Measurements from ENCODE around the gene LRRC32. TPM values are rescaled to one million over a fixed set of nuclear protein-coding genes. Genes with fewer than 3 reads are reported as not detected.

LRRC32 gene
- polyA plus RNA-seq, 3 donors, result 59.3 to 65.3 (median 65.2) TPM

DNA sequence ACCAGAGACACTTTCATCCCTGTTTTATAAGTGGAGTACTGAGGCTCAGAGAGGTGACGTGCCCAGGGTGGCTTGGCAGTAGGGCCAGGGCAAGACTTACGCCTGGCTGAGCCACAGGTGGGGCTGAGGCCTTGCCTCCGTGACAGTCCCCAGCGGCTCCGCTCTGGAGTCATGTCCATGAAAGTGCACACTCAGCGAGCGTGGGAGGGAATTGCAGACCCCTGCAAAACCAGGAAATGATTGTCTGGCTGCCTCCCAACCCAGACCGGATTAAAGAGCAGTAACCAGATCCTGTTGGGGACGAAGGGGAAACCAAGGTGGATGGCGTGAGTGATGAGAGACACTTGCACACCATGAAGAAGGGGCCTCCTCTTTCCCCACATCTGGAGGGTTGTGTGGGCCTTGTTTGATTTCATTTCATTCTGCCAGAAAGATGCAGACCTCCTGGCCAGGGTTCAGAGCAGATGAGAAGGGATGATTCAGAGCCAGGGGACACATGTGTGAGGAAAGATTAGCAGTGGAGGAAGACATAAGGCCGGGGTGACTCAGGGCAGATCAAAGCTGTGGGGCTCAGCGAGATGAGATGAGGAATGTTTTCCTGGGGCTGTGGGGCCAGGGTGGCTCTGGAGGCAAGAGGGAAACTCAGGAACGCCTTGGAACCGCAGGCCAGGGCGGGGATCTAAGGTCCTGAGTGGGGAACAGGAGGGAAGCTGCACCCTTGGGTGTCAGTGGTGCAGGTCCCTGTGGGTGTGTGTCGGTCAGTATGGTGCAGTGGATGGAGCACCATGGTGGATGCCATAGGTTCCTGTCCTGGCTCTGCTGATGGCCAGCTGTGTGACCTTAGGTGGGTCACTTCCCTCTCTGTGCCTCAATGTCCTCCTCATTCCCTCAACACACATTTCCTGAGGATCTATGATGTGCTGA lies 29.9 kb upstream of the LRRC32 start:
- DNase-seq (ENCODE audit: low read depth in 3 of 3, low spot score in 2 of 3), result peak in 2 of 3 donors; percentile 52 to 54

DNA sequence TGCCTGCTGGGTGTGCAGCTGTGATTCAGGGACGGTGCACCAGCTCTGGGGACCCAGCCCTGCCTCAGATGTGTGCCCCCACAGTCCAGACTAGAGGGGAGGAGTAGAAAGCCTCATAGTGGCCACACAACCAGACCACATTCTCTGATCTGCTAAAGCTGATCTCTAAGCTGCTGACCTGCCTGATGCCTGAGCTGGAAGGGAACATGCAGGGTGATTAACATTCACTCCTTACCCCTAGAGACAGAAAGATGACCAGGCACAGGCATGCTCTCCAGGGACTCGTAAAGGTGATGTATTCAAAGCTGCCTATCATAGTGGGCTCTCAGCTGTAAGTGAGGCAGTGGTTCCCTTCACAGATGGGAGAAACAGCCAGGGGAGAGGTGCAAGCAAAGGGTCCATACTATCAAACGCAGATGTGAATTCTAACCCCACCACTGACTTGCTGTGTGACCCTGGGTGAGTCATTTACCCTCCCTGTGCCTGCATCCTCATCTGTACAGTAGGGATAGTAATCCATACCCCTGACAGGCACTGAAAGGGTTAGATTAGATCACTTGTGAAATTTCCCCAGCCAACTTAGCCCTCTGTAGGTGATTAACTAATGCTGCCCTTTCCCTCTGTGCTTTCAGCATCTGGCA lies 29.0 kb upstream of the LRRC32 start:
- DNase-seq (ENCODE audit: low read depth in 3 of 3, low spot score in 2 of 3), result no peak

DNA sequence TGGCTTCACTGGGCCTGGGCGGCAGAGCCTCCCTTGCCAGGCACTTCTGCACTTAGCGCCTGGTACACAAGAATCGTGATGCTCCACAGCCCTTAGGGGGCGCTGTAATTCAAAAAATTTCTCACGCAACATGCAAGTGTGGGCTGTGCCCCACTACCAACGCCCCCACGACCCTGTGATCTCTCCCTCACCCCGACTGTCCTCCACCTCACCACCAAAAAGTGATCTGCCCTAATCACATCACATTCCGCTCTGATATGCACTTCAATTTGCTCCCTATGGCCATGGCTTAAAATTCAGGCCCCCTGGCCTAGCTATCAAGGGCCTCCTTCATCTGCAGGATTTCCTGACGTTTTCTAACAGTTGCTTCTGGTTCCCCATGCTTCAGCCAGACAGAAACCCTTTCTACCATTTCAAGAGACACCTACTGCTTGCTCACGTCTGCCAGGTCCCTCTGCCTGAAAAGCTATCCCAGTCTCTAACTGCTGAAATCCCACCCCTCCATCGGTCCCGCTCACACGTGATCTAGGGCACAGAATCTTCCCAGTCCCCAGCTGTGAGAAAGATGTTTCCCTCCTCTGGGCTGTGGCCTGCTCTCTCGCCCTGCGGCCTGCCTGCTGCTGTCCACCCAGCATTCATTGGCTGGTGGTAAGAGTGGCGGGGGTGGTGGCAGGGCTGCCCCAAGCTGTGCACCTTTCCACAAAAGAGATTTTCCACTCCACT lies 27.9 kb upstream of the LRRC32 start:
- DNase-seq (ENCODE audit: low read depth in 3 of 3, low spot score in 2 of 3), result no peak

DNA sequence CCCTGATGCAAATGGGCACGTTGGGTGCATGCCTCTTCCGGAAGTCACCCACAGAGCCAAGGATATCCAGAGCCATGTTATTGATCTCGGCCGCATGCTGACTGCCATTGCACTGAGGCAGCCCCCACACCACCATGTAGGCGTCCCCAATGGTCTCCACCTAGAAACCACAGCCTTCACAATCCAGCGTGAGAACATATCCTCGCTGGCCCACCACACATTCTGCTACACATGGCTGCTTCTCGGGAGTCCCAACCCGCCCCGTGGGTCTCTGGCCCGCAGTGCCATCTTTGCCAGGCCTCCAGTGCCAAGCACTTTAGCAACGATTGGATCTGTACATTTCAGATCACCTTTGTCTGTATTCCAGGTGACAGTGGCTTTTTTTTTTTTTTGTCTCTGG lies 26.2 kb upstream of the LRRC32 start:
- no peak for DNase-seq (ENCODE audit: low read depth in 3 of 3, low spot score in 2 of 3)

DNA sequence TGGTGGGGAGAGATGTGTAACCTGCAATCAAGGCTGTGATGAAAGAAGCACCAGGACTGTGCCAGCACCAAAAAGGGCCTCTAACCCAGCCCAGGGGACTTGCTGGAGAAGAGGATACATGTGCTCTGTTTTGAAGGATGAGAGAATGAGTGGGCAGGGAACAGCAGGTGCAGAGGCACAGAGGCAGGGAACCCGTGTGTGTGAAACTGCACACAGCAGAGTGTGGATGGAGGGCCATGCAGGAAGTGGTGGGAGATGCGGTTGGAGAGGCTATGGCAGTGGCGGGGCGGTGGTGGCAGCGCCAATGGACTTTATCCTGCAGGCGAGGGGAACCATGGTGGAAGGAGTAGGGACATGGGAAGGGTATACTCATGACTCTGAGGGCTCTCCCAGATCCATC lies 25.2 kb upstream of the LRRC32 start:
- DNase-seq (ENCODE audit: low read depth in 3 of 3, low spot score in 2 of 3), result no peak

DNA sequence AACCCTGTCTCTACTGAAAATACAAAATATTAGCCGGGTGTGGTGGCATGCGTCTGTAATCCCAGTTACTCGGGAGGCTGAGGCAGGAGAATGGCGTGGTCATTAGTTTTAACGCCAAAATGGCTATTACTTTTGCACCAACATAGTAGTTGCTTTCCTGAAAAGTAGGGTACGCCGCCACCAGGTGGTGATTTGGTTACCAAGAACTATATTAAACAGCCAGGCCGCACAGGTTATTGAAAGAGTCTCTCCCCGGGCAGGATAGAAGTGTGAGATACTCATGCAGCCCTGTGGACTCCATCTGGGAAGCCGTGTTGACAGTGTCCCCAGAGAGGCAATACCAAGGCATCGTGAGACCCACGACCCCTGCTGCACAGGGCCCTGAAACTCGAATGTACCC lies 24.6 kb upstream of the LRRC32 start:
- no peak for DNase-seq (ENCODE audit: low read depth in 3 of 3, low spot score in 2 of 3)

DNA sequence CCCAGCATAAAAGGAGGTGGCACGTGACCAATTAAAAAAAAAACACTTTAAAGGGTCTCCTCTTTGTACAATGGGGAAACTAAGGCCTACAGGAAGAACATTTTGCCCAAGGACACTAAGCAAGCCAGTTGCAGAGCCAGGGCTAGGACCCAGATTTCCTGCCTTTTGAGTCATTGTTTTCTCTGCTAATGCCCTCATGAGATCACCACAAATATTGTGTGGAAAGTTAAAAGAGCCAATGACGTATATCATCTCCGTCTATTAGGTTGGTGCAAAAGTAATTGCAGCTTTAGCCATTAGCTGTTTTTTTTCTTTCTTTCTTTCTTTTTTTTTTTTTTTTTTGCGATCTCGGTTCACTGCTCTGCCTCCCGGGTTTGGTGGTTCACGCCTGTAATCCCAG lies 24.1 kb upstream of the LRRC32 start:
- DNase-seq (ENCODE audit: low read depth in 3 of 3, low spot score in 2 of 3), result no peak

DNA sequence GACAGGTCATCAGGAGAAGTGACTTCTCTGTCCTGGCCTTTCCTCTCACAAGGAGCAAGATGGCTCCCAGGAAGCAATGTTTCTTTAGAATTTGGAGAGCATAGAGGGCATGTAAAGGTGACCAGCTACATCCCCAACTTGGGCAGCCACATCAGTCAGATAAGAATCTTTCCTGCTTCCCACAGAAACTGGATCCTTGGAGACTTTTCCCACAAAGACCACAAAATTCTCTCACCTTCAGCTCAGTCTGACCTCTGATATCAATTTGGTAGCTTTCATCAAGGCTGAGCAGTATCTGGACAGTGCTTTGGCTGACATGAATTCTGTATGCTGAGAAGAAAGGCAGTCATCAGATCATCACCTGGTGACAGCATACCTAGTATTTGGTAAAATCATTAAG lies 23.3 kb upstream of the LRRC32 start:
- no peak for DNase-seq (ENCODE audit: low read depth in 3 of 3, low spot score in 2 of 3)

DNA sequence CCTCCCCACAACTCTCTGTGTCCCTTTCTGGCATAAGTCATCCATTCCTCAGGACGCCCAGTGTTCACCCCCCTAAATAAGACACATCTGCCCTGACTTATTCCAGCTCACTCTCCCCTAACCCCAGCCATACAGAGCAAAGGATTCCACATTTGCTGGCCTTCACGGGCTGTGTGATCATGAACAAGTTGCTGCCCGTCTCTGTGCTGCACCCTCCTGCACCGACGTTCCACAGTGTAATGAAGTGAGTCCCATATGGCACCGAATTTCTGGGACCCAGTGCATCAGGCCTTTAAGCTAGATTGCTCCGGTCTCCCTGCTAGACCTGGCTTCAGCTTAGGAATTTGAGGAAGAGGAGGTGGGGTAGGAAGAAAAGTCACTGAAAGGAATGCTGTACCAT lies 22.4 kb upstream of the LRRC32 start:
- no peak for DNase-seq (ENCODE audit: low read depth in 3 of 3, low spot score in 2 of 3)

DNA sequence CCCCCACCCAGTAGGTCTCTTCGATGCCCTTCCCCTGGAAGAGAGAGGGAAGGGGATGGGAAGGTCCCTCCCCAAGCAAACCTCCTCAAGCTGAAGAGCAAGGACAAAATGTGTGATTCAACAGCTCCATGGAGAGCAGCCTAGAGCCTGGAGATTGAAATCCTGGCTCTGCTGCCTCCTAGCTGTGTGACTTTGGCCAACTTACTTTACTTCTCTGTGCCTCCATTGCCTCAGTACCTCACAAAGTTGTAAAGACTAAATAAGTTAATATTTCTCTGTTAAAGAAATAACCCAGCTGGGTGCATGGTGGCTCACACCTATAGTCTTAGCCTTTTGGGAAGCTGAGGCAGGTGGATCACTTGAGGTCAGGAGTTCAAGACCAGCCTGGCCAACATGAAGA lies 21.1 kb upstream of the LRRC32 start:
- DNase-seq (ENCODE audit: low read depth in 3 of 3, low spot score in 2 of 3), result no peak

DNA sequence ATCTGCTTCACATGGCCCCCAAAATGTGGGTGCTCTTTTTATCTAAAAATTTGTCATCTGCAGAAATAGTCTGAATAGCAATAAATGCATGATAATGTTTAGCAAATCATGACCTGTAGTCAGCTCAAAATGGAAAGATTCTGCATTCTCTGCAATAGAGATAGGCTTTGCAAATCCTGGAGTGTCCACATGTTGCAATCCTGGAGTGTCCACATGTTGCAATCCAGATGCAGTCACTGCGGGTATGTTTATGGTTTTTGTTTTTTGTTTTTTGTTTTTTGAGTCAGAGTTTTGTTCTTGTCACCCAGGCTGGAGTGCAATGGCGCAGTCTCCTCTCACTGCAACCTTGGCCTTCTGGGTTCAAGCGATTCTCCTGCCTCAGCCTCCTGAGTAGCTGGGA lies 20.2 kb upstream of the LRRC32 start:
- DNase-seq (ENCODE audit: low read depth in 3 of 3, low spot score in 2 of 3), result no peak

DNA sequence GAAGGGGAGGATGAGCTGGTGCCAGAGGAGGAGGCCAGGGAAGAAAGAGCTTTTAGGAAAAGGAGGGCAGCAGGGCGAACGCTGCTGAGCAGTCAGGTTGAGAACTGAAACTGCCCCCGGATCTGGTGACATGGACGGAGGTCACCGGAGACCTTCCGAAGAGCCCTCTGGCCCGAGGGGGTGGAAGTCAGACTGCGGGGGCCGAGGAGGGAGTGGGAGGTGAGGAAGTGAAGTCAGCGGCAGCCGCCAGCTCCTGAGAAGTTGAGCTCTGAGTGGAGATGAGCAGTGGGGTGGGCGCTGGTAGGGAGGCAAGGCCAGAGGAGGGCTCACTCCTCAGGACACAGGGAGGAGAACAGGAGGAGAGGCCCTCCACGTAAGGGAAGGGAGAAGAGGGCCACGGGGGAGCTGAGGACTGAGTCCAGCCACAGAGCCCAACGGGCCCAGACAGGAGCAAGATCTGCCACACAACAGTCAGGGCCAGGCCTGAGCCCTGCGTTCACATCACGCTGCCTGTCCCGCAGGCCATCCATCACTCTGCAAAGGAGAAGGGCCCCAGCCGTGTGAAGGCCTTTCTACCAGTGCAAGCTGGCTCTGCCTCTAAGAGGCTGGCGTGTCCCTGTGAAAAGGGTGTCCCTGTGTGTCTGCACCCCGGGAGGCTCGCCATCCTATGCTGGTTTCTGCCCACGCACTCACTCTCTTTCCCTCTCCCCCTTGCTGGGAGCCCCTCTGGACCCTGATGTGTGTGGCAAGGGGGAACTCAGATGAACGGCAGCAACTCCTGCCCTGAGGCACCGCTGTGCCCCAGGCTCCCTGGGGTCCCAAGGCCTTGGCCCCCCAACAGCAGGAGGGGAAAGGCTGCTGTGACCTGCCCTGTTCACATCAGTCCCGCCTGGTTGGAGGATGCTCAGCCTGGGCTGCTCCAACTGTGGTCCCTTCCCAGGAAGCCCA lies 19.0 kb upstream of the LRRC32 start:
- DNase-seq (ENCODE audit: low read depth in 3 of 3, low spot score in 2 of 3), result no peak

DNA sequence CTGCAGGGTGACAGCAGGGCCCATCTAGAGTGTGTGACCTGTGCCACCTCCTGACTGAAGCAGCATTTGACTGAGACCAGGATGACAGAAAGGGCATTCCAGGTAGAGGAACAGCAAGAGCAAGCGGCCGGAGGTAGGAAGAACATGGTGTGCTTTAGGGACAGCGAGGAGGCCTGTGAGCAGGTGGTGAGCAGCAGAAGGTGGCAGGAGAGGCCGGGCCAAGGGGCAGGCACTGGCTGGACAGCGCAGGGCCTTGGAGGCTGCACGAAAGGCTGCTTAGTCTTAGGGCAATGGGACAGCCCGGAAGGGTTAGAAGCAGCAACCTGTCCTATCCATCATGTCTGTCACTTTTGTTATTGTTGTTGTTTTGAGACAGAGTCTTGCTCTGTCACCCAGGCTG lies 17.6 kb upstream of the LRRC32 start:
- DNase-seq (ENCODE audit: low read depth in 3 of 3, low spot score in 2 of 3), result no peak

DNA sequence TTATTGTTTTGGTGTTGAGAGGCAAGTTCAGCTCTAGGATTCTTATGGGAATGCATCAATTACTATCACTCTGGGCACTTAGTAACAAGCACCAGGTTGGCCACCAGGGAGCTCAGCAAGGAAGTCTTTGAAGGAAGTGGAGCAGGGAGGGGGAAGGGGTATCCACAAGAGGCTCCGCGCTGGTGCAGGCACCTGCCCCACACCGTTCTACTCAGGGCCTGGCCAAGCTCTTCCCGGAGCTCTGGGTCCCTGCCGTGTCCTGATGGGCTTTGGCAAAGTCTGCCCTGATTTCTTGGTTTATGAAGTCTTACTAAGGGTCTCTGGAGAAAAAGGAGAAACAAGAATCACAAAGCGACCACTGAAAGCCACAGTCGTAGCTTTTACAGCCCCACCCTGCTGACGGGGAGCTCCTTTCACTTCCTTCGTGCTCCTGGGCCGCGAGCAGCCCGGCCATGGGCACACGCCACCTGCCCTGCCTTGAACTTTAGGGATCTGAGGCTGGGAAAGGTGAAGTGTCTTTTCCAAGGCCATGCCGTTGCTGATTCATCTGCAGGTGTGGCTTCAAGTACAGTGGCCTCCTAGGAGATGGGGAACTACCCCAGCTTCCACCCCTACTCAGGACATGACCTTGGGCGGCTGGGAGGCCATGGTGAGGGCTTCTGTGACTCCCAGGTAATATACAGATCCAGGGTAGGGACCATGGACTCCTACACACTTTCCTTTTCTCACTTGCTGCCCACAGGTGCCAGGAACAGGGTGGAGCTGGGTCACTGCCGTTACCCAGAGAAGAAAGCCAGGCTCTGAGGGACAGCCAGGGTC lies 15.9 kb upstream of the LRRC32 start:
- DNase-seq (ENCODE audit: low read depth in 3 of 3, low spot score in 2 of 3), result no peak

DNA sequence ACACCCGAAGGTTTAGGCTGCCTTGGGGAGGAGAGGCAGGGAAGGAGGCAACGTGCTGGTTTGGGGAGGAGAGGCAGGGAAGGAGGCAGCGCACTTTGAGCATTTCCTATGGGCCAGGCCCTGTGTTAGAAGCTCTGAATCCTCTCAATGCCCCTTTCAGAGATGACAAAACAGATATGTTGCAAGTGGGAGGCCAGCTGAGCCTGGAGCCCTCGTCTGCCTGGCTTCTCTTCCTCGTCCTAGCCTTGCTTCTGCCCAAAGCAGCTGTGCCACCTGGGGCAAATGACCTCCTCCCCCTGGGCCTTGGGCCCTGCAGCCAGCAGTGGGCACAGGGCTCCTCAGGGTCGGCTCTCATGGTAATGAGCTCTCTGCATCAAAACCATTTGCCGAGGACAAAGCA lies 15.3 kb upstream of the LRRC32 start:
- no peak for DNase-seq (ENCODE audit: low read depth in 3 of 3, low spot score in 2 of 3)

DNA sequence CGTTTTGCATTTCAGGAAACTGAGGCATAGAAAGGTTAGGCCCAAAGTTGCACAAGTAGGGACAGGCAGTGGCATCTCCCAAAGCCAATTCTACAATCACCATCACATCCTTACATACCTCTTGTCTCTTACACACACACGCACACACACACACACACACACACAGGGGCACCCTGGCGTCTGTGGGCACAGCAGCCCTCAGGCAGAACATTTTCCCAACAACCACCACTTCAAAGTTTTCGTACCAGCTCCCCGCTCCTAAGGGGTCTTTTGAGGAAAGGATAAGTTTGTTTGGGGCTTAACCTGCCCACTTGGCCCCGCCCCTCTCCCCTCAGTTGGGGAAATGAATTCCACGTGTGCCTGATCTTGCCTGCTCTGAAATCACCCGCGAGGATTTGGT lies 14.7 kb upstream of the LRRC32 start:
- DNase-seq (ENCODE audit: low read depth in 3 of 3, low spot score in 2 of 3), result no peak

DNA sequence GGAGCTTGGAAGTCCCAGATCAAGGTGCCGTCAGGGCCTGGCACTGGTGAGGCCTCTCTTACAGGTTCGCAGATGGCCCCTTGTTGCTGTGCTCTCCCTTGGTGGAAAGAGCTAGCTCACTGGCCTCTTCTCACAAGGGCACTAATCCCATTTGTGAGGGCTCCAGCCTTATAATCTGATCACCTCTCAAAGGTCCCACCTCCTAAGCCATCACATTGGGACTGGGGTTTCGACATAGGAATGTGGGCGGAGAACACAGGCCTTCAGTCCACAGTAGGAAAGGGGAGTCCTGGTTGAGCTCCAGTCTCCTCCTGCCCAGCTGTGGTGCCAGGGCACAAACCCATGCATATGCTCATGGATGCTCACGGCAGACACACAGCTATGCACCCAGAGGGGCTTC lies 14.0 kb upstream of the LRRC32 start:
- DNase-seq (ENCODE audit: low read depth in 3 of 3, low spot score in 2 of 3), result no peak

DNA sequence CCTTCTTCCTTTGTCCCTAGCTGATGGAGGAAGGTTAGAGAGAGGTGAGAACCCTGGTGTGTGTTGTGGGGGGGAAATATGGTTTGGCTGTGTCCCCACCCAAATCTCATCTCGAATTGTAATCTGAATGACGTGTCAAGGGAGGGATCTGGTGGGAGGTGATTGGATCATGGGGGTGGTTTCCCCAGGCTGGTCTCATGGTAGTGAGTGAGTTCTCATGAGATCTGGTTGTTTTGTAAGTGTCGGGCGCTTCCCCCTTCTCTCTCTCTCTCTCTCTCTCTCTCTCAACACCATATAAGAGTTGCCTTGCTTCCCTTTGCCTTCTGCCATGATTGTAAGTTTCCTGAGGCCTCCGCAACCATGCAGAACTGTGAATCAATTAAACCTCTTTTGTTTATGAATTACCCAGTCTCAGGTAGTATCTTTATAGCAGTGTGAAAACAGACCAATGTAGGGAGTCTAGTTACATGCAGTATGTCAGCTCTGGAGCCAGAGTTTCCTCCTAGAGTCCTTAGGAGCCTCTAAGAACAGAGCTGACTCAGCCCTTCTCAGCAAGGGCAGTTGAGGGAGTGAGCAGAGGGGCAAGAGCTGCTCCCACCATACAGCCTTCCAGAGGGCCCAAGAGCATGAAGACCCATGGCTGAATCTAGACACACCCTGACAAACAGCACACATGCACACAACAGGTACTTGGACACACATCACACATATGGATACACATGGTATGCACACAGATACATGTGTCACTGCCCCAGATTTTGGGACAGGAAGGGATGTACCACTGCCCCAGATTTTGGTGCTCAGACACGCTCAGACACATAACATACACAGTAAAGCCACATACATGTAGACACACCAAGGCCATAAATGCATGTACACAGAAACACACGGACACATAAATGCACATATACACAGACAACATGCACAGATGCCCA lies 12.9 kb upstream of the LRRC32 start:
- no peak for DNase-seq (ENCODE audit: low read depth in 3 of 3, low spot score in 2 of 3)

DNA sequence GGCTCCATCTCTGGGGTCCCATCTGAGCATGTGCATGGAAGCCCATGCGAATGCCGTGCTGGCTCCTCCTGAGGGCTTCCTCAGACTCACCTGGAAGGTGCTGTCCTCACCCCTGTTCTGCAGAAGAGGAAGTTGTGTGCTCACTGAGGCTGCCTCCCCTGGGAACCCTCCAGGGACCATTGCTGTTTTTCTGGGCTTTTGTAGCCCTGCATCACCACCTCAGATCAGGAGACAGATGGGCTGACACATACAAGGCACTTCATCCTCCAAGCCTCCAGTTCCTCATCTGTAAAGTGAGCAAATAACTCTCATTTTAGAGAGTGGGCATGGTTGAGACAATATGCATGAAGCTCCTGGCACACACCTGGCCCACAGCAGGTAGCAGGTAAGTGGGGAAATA lies 12.1 kb upstream of the LRRC32 start:
- DNase-seq (ENCODE audit: low read depth in 3 of 3, low spot score in 2 of 3), result no peak

Measured in right renal cortex interstitium (tissue), 3 donors.